ENCODE results near the gene SPINT3. TPM values are rescaled to one million over a fixed set of nuclear protein-coding genes. Genes with fewer than 3 reads are reported as not detected.

Gene SPINT3, protein sequence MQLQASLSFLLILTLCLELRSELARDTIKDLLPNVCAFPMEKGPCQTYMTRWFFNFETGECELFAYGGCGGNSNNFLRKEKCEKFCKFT
- total RNA-seq = not detected in 2 replicates
- long read RNA-seq = 0 reads

DNA sequence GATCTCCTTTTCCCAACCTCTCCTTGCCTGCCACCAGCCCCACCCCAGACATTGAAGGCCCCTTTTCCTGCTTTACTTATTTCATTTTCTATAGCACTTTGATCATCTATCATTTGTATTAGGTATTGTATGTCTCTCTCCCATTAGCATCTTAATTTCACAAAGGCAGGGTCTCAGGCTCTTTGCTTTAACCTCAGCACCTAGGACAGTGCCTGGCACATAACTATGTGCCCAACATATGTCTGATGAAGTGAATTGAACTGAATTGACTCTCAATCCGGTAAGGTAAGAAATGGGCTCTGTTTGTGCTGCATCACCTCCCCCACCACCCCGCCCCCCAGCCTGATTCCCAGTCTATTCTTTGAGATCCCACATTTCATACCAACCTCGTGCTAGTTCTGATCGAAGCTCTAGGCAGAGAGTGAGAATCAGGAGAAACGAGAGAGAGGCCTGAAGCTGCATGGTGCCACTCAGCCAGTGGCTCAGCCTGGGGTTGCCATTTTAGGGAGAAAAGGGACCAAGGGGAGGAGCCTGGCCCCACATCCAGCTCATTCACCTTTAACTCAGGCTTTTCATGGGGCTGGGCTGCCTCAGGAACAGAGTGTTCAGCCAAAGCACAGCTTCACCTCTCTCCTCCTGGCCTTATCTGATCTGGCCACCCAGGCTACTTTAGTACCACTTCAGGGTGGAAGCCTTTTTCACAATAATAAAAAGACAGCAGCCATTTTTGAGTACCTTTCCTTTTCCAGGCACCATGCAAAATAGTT lies at the start of gene SPINT3:
Gene SPINT3 (minus strand): TSS at position 476 of the 767 bp plus-strand sequence. CDS start 14 bp downstream, at position 462.
- H3K4me1 Mint-ChIP-seq = no peaks in the 10 kb centered on the region
- no peak within 1 kb of the TSS for H3K27ac Mint-ChIP-seq (ENCODE audit: unreplicated experiment)
- H3K36me3 Mint-ChIP-seq (ENCODE audit: low read depth) = no peaks in the 10 kb centered on the region
- H3K9me3 Mint-ChIP-seq = no peaks in the 10 kb centered on the region
- H3K4me3 Mint-ChIP-seq = no peak within 1 kb of the TSS
- TF ChIP-seq, protein P1, sequence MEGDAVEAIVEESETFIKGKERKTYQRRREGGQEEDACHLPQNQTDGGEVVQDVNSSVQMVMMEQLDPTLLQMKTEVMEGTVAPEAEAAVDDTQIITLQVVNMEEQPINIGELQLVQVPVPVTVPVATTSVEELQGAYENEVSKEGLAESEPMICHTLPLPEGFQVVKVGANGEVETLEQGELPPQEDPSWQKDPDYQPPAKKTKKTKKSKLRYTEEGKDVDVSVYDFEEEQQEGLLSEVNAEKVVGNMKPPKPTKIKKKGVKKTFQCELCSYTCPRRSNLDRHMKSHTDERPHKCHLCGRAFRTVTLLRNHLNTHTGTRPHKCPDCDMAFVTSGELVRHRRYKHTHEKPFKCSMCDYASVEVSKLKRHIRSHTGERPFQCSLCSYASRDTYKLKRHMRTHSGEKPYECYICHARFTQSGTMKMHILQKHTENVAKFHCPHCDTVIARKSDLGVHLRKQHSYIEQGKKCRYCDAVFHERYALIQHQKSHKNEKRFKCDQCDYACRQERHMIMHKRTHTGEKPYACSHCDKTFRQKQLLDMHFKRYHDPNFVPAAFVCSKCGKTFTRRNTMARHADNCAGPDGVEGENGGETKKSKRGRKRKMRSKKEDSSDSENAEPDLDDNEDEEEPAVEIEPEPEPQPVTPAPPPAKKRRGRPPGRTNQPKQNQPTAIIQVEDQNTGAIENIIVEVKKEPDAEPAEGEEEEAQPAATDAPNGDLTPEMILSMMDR (conservative IDR thresholded peaks at IDR 0.05) = no peak
- DNase-seq (ENCODE audit: low read depth, low spot score) = no peak
- H3K27me3 Mint-ChIP-seq (ENCODE audit: low read depth) = peaks cover 48% of the 10 kb centered on the region

DNA sequence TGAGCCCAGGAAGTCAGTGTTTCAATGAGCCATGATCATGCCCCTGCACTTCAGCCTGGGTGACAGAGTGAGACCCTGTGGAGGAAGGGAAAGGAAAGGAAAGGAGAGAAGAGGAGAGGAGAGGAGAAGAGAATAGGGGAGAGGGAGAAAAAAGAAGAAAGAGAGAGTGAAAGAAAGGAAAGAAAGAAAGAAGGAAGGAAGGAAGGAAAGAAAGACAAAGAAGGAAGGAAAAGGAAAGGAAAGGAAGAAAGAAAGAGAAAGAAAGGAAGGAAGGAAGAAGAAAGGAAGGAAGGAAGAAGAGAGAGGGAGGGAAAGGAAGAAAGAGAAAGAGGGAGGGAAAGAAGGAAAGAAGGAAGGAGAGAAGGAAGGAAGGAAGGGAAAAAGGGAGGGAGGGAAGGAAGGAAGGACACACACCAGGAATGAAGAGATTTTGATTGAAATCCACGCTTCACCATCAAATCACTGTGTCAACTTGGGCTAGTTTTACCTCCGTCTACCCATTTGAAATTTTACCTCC lies 49.4 kb upstream of the SPINT3 start:
- no peaks in the 10 kb centered on the region for H3K36me3 Mint-ChIP-seq (ENCODE audit: low read depth)
- no peak for DNase-seq (ENCODE audit: low read depth, low spot score)
- no peaks in the 10 kb centered on the region for H3K4me1 Mint-ChIP-seq
- H3K9me3 Mint-ChIP-seq = no peaks in the 10 kb centered on the region
- H3K27ac Mint-ChIP-seq (ENCODE audit: unreplicated experiment) = peak overlapping the region; percentile 62
- peaks cover 22% of the 10 kb centered on the region for H3K27me3 Mint-ChIP-seq (ENCODE audit: low read depth)
- TF ChIP-seq, protein P1 (conservative IDR thresholded peaks at IDR 0.05) = no peak
- H3K4me3 Mint-ChIP-seq = no peak overlapping the region

DNA sequence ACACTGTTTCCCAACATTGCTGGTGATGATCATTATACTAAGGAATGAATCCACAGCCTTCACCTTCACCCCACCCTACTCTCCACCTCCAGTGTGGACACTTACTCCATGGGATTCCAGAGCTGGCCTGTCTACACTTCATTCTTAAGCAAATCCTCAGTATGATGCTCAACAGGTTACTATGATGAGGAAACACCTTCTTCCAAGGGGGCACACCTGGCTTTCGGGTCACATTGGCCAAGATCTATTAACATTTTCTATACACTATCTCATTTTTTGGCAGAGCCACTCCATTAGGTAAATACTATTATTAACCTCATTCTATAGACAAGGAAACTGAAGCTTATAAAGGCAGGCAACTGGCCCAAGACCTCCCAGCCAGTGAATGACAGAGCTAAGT lies 39.8 kb upstream of the SPINT3 start:
- Mint-ChIP-seq H3K36me3 (ENCODE audit: low read depth) (no peaks in the 10 kb centered on the region), H3K27ac (ENCODE audit: unreplicated experiment) (no peak overlapping the region), H3K27me3 (ENCODE audit: low read depth) (peaks cover 10% of the 10 kb centered on the region), H3K4me1 (no peaks in the 10 kb centered on the region), H3K4me3 (no peak overlapping the region), H3K9me3 (peaks cover 10% of the 10 kb centered on the region)
- TF ChIP-seq, protein P1 (conservative IDR thresholded peaks at IDR 0.05) = no peak
- DNase-seq (ENCODE audit: low read depth, low spot score) = no peak

DNA sequence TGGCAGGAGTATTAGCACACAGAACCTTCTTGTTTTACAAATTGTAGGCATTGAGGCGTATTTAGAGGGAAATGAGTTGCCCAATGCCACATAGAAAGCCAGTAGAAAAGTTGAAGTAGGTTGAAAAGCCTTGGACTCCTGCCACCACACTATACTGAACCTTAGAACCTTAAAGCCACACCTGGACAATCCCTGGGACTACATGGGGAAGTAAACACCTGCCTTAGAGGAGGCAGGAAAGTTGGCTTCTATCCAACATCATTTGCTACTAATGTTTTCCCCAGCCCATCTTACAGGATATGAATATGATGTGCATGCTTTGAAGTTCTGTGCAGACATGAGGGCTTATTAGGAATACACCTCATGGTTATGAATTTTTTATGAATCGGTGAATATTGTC lies 37.0 kb upstream of the SPINT3 start:
- Mint-ChIP-seq H3K36me3 (ENCODE audit: low read depth) (no peaks in the 10 kb centered on the region), H3K9me3 (peaks cover 10% of the 10 kb centered on the region), H3K4me1 (no peaks in the 10 kb centered on the region), H3K27me3 (ENCODE audit: low read depth) (peaks cover 22% of the 10 kb centered on the region), H3K4me3 (no peak overlapping the region), H3K27ac (ENCODE audit: unreplicated experiment) (no peak overlapping the region)
- no peak for DNase-seq (ENCODE audit: low read depth, low spot score)
- TF ChIP-seq, protein P1 (conservative IDR thresholded peaks at IDR 0.05) = no peak

DNA sequence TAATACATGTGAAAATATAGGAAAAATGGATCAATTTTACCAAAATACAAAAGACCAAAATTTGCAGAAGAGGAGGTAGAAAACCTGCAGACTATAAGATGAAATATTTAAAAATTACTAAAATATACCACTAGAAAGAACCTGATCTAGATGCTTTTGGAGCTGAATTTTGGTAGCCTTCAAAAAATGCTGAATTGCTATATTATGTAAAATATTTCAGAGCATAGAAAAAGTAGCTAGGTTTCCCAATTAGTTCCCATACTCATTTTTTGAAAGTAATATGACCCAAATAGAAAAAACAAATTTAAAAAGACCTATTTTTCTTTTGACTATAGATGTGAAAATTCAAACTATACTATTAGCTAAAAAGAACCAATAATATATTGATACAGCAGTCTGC lies 35.3 kb upstream of the SPINT3 start:
- peaks cover 10% of the 10 kb centered on the region for H3K9me3 Mint-ChIP-seq
- no peaks in the 10 kb centered on the region for H3K36me3 Mint-ChIP-seq (ENCODE audit: low read depth)
- H3K4me1 Mint-ChIP-seq = no peaks in the 10 kb centered on the region
- H3K27ac Mint-ChIP-seq (ENCODE audit: unreplicated experiment) = no peak overlapping the region
- no peak for DNase-seq (ENCODE audit: low read depth, low spot score)
- TF ChIP-seq, protein P1 (conservative IDR thresholded peaks at IDR 0.05) = no peak
- peaks cover 32% of the 10 kb centered on the region for H3K27me3 Mint-ChIP-seq (ENCODE audit: low read depth)
- H3K4me3 Mint-ChIP-seq = no peak overlapping the region

Data from neural crest cell (in vitro differentiated cells).